Measurements from ENCODE around the gene AFAP1L1. TPM values are rescaled to one million over a fixed set of nuclear protein-coding genes. Genes with fewer than 3 reads are reported as not detected.
A peak's percentile ranks its signal among the peaks of the same experiment; 100 is the strongest.

Gene AFAP1L1
- total and polyA plus RNA-seq, 9 of the 15 experiments (the other 6 are each of a cell fraction or from before 2014, with no cell fraction given) = 0.01 to 0.12 (median 0.03) TPM; not detected in 4

- TF ChIP-seq AFF4 (CRISPR knock-in tag; IDR thresholded peaks at IDR 0.05) (no peak; the same call in 1 of the 2 replicates), ZFP30 (CRISPR knock-in tag; IDR thresholded peaks at IDR 0.05; ENCODE audit: borderline replicate concordance) (no peak), OTX1 (CRISPR knock-in tag; IDR thresholded peaks at IDR 0.05) (no peak), PTRF (tag; IDR thresholded peaks at IDR 0.05) (no peak), ZFPM2 (CRISPR knock-in tag; IDR thresholded peaks at IDR 0.05) (no peak), LEF1 (IDR thresholded peaks at IDR 0.05) (peak; percentile 36; the same call in 1 of the 2 replicates), SMARCB1 (IDR thresholded peaks at IDR 0.05; ENCODE audit: insufficient read length, low read depth) (no peak), ZNF277 (CRISPR knock-in tag; IDR thresholded peaks at IDR 0.05; ENCODE audit: borderline replicate concordance) (no peak), ARID2 (IDR thresholded peaks at IDR 0.05) (no peak), RBM17 (IDR thresholded peaks at IDR 0.05; ENCODE audit: borderline replicate concordance, low read depth, low read length) (no peak), SMARCC2 (IDR thresholded peaks at IDR 0.05; ENCODE audit: low read depth) (0 out of 2 replicates have a peak, but pooled peaks have one; percentile 19), PHF20 (IDR thresholded peaks at IDR 0.05; ENCODE audit: partially characterized antibody) (peak; percentile 93), ZNF324 (CRISPR knock-in tag; IDR thresholded peaks at IDR 0.05) (no peak), MTA3 (IDR thresholded peaks at IDR 0.05; ENCODE audit: borderline replicate concordance) (peak; percentile 88; the same call in 1 of the 2 replicates), MCM7 (IDR thresholded peaks at IDR 0.05) (no peak), DLX4 (CRISPR knock-in tag; IDR thresholded peaks at IDR 0.05) (no peak)
Measured at GRCh38 chr5:149345147-149345891, 73.7 kb downstream of the AFAP1L1 start, which contains the start of gene GRPEL2 (continued).

All from K562 (cell line).